Peyer's patch (tissue), 4 donors: ENCODE measurements around the gene RND1.

Experiments used
- CTCF ChIP-seq, 6 experiments: fragments of 450-650 bp in 4 of 6; fragments of 200-600 bp in 2 of 6; sonication (generic) in 1 of 6; IDR thresholded peaks; one replicate each; pipeline ENCODE4 v1.5.1; 2017 to 2019; ENCODE audit warnings: antibody characterized with exemption in 6 of 6, mild to moderate bottlenecking in 3 of 6, moderate library complexity in 1 of 6
- POLR2A ChIP-seq, 2 donors: fragments of 450-650 bp; IDR thresholded peaks; one replicate each; pipeline ENCODE4 v1.5.1; 2017; ENCODE audit warnings: antibody characterized with exemption in 2 of 2, mild to moderate bottlenecking in 2 of 2, moderate library complexity in 2 of 2

GRCh38 chr12:48903363-48903981 is 37.8 kb upstream of the RND1 start:
- TF ChIP-seq CTCF (IDR thresholded peaks at IDR 0.05) (no peak), POLR2A (IDR thresholded peaks at IDR 0.05) (no peak)
